Stimulated activated naive CD4-positive, alpha-beta T cell (primary cell): ENCODE measurements around the gene SERPINI1.

Experiments
- DNase-seq, 6 experiments: peaks; one replicate each; lab custom pipeline; 2025; lab: John Stamatoyannopoulos, UW

SERPINI1 gene

DNA sequence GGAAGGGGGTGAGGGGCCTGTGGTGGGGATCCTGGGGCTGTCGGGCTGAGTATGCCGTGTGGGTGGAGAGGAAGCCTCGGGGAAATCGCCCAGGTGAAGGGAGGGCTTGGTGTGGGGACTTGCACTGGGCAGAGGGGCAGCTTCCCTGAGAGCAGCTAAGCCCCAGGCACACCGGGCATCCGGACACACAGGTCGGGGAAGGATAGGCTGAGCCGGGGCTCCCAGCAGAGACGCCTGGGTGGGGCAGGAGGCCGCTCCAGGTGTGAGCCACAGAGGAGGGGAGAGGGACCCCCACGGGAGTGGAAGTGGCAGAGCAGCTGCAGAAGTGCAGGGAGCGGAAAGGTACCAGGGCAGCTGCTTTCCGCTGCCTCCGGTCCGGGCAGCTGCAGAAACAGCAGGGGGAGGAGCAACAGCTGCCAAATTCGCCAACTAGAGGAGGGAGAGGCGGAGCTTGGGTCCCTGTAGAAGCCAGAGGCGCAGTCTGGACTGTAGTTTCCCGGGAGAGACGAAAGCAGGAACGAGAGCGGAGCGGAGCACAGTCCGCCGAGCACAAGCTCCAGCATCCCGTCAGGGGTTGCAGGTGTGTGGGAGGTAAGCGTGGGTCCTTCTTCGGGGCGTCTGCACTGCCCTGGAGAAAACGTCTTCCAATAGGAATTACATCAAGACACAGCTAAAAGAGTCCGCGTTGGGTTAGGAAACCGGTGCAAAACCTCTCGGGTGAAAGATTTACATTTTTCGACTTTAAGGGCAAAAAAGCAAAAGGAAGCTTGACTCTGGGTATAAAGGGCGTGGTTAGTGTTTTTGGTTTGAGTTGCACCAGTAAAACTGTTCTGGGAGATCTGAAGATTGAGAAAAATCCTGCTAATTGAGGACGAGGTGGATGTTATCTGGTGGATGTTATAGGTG is at the start of gene SERPINI1:
Gene SERPINI1, plus strand, starts transcription at position 489 of the 906 bp plus-strand sequence. CDS start 53,408 bp downstream, outside the sequence.
- DNase-seq, result peak in 5 of 6 experiments; percentile 38 to 80 (median 67)

GRCh38 chr3:167691366-167691765 is 44.2 kb upstream of the SERPINI1 start:
- DNase-seq, result peak in 3 of 6 experiments; percentile 4 to 8 (median 5)

DNA sequence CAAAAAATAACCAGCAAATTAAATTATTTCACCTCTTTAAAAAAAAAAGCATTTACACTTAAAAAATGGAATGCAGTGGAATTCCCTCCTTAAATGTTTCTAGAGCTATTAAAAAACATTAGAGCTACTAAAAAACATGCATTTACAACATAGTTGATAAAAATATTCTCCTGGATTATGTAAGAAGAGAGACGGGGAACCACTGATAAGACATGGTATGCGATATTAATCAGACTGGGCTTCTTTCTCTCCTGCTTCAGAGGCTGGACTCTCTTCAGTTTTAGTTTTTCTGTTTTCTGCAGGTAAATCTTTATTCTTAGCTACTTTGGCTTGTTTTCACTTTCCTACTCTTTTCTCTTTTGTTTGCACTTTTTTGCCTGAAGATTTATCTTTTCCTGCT is 41.4 kb upstream of the SERPINI1 start:
- DNase-seq, result no peak

DNA sequence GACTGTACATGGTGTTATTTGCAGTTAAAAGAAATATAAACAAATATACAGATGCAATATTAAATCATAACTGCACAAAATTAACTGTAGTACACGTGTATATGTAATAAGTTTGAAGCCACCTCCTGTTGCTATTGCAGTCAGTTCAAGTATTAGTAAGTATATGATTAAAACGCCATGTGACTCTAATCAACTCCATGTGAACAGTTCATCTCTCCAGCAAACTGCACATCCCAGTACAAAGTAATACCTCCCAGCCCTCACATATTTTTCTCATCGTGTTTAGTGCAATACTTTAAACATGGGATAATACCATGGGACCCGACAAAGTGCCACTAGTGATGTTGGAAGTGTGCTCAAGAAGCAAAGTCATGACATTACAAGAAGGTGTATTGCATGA is 35.5 kb upstream of the SERPINI1 start:
- no peak for DNase-seq

GRCh38 chr3:167700926-167701325 is 34.6 kb upstream of the SERPINI1 start:
- DNase-seq, result no peak

GRCh38 chr3:167705840-167706239 is 29.7 kb upstream of the SERPINI1 start:
- no peak for DNase-seq

DNA sequence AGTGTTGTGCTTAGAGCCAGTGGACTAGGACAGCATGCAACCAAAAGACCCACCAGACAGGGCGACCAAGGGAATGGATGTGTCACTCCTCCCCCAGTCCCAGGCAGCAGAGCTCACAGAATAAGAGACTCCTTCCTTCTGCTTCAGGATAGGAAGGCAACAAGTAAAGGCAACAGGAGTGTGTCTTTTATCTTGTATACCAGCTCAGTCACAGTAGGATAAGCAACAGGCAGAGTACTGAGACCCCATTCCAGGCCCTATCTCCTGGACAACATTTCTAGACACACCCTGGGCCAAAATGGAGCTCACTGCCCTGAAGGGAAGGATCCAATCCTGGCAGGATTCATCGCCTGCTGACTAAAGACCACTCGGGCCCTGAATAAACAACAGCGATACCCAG is 25.8 kb upstream of the SERPINI1 start:
- DNase-seq, result no peak

DNA sequence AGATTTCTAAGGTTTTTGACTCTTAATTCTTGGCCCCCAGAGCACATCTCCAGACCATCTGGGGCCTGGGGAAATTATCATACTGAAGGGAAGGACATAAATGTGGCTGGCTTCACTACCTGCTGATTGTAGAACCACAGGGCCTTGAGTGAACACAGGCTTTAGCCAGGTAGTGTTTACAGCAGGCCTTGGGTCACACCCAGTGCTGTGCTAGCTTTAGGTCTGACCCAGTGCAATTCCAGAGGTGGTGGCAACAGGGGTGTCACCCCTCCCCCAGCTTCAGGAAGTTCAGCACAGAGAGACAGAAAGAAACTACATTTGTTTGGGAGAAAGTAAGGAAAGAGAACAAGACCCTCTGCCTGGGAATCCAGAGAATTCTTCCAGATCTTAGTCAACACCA is 25.0 kb upstream of the SERPINI1 start:
- DNase-seq, result no peak

GRCh38 chr3:167711439-167711838 is 24.1 kb upstream of the SERPINI1 start:
- DNase-seq, result no peak

DNA sequence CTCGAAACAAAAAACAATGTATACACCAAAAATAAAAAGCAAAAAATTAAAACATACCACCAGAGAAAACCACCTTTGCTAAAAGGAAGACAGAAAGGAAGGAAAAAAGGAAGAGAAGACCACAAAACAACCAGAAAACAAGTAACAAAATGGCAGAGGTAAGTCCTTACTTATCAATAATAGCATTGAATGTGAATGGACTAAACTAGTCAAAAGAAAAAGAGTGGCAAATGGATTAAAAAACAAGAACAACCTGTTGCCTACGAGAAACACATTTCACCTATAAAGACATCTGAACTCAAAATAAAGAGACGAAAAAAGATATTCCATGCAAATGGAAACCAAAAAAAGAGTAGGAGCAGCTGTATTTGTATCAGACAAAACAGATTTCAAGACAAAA is 23.1 kb upstream of the SERPINI1 start:
- no peak for DNase-seq

GRCh38 chr3:167714871-167715270 is 20.6 kb upstream of the SERPINI1 start:
- no peak for DNase-seq

DNA sequence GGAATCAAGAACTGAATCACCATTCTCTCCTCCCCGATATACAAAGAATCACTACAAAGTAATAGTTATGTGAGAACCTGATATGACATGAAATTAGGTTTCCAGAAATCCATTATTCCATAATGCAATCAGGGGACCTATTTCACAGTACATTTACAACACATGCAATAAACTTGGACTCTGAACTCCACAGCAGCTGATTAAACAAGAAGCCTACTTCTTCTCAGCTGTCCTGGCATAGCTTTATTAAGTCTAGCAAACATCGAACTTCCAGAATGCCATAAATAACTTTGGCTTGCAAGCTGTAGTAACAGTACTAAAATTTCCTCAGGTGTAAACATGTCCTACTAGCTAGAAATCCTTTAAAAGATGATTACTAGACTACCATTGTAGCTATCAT is 18.6 kb upstream of the SERPINI1 start:
- DNase-seq, result no peak

DNA sequence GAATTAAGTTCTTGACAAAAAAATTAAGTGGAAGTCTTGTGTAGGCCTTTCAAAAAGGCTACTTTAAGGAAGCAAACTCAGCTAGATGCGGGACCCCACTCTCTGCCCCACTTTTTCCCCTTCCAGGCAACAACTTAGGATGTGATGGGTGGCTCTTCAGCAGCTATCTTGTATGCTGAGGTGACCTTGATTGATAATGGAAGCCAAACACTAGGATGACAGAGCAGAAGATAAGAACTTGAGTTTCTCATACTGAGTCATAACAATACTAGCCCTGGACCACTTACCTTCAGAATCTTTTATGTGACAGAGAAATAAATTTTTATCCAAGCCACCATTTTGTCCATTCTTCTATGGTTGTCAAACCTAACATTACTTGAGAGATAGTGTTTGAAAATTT is 16.9 kb upstream of the SERPINI1 start:
- no peak for DNase-seq

- no peak for DNase-seq
Observed at GRCh38 chr3:167723025-167723512, 12.5 kb upstream of the SERPINI1 start.

GRCh38 chr3:167723872-167724271 is 11.6 kb upstream of the SERPINI1 start:
- no peak for DNase-seq

DNA sequence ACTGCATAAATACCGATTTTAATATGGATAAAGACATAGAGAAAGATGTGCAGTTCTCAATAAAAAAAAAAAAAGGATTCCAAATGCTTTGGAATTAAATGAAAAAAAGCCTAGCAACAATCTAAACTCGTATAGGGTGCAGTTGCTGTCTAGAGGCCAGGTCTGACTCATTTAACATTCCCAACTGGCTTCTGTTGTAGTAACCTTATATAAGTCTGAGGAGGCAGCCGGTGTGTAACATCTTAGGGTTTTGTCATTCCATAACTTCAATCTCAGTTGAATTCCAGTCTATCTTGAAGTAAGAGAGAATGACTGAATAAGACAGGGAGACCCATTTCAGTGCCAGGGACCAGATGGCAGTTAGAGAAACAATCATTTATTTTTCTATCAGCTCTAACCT is 7.3 kb upstream of the SERPINI1 start:
- no peak for DNase-seq

DNA sequence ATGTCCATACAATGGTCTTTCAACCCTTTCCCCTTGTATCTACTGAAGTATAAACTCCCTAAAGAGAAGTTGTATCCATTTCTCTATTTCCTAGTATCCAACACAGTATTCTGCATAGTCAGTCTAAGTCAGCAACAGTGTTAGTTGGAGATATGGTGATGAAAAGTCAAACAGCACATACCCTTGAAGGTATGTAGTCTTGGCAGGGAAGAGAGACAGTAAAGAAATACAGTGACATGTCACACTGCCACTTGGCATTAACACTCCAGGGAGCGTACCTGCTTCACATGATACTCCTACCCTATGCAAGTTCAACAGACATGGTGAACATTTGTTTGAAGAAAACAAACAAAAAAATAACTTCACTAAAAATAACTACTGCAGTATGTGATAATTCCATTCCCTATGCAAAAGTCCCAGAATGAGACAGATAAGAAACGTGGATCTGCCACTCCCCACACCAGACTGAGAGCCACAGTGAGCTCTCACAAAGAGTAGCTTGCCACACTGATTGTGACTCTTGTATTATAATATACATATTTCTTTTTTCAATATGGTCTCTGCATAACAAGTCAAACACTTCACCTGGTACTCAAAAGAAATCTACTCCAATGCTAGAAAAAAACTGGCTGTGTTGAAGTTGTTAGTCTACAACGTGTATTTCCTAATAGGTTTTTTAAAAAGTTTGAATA is 6.7 kb upstream of the SERPINI1 start:
- no peak for DNase-seq

DNA sequence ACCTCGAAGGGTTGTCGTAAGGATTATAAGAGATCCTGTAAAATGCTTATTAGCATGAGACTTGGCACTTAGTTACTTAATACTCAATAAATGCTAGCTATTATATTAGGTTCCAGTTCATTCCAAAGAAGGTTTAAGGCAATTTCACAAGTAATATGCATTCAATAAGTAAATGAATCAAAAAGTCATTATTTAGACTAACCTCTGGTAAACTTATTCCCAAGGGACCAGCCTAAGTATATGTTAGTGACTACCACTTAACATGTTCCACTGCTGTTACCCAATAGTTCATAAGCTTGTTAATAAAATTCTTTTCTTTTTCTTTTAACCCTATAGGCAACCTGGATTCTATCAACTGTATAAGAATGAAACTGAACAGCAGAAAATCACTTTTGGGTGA is 5.9 kb upstream of the SERPINI1 start:
- DNase-seq, result no peak

GRCh38 chr3:167731393-167731792 is 4.1 kb upstream of the SERPINI1 start:
- no peak for DNase-seq

DNA sequence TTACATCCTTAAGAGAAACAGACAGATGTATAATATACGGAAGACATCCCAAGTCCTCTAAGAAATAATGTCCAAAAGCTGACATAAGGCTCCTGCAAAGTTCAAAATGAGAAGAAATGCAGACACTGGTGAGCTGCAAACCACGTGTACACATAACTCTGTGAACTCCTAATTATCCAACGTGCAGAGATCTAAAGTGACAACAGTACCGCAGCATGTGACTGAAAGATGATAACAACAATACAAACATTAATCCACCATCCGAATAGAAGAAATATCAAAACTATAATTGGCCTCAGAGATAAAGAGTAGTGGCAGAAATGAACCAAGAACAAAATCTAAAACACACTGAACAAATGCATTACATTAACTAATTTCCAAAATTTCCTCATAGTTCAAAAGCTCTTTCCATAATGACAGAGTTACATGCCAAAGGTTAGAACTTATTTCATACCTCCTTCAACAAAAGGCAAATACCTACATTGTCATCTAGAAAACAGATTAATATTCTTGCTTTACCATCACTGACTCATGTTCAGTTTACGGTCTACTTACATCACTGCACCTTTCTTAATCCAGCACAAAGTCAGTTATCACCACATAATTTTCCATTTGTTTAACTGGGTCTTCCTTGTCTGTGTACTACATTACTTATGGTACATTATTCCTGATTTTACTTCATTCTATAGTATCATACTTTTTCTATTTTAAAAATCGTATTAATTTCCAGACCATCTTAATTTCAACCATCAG is 3.0 kb upstream of the SERPINI1 start:
- no peak for DNase-seq

DNA sequence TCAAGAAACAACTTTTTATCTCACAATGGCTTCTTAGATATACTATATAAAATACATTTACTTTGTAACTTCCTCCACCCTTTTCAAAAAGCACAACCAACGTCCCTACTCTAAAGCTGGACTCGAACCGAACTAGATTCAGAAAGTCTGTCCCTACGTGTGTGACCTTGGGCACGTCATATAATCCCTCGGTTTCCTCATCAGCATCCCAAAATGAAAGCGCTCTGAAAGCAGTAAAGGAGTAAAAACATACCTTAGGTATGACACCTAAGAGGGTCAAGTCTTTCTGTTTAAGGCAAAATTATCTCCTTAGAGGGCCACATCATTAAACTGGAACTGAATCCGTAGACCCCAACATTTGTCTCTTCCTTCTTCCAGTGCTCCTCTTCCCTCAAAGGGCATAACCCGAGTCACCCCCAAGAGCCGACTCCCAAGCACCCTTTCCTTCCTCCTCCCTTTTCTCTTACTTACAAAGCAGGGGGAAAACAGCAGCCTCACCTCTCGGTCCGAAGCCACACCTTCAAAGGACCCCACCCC is 1.5 kb upstream of the SERPINI1 start:
- no peak for DNase-seq
